PC-3 (cell line): ENCODE data around the gene CLEC16A. TPM values are rescaled to one million over a fixed set of nuclear protein-coding genes. Genes with fewer than 3 reads are reported as not detected.

Source experiments
- ATAC-seq: fragments of 200-7000 bp; cut with Tn5 transposase; 2 replicates; pipeline ENCODE4 v1.9.1; 2020; ENCODE audit warnings: mild to moderate bottlenecking, moderate library complexity
- BruUV-seq: library from RNA; stranded (reverse); fragments of 400-500 nt; replicated peaks from 2 replicates; lab custom pipeline; 2021; lab: Mats Ljungman, UMichigan
- CTCF ChIA-PET: fragments of 300-600 bp; sonication (Branson Sonifier 250); formaldehyde crosslinking; loops from one replicate; lab custom pipeline; 2022; ENCODE audit warnings: antibody characterized with exemption; lab: Charles Lee
- POLR2A ChIA-PET: fragments of 300-600 bp; sonication (Branson Sonifier 250); formaldehyde crosslinking; loops from one replicate; lab custom pipeline; 2022; ENCODE audit warnings: antibody characterized with exemption; ENCODE audit not compliant: unreplicated experiment; lab: Charles Lee
- DNase-seq: peaks from one replicate; pipeline ENCODE4 v3.0.0-alpha.2; 2015
- H2AFZ ChIP-seq: fragments of 300-600 bp; sonication (generic); 2 replicates; pipeline ENCODE4 v1.6.0; 2016; ENCODE audit warnings: antibody characterized with exemption, low read length
- H3F3A ChIP-seq: fragments of 300-600 bp; sonication (generic); one replicate; pipeline ENCODE4 v1.6.0; 2017; ENCODE audit warnings: antibody characterized with exemption, low read length, control low read depth, mild to moderate bottlenecking; ENCODE audit not compliant: unreplicated experiment
- H3K27ac ChIP-seq: fragments of 300-600 bp; sonication (generic); 2 replicates; pipeline ENCODE4 v1.5.1; 2016; ENCODE audit warnings: mild to moderate bottlenecking, low read length
- H3K27me3 ChIP-seq: fragments of 300-600 bp; sonication (generic); 2 replicates; pipeline ENCODE4 v1.6.1; 2016; ENCODE audit warnings: low read length, mixed read lengths
- H3K36me3 ChIP-seq: fragments of 300-600 bp; sonication (generic); 2 replicates; pipeline ENCODE4 v1.6.1; 2016; ENCODE audit warnings: low read depth, mixed run types, low read length, mixed read lengths
- H3K4me1 ChIP-seq: fragments of 300-600 bp; sonication (generic); 2 replicates; pipeline ENCODE4 v1.5.1; 2016; ENCODE audit warnings: low read length; ENCODE audit not compliant: insufficient read depth
- H3K4me2 ChIP-seq: fragments of 300-600 bp; sonication (generic); 2 replicates; pipeline ENCODE4 v1.6.0; 2016; ENCODE audit warnings: low read length
- H3K4me3 ChIP-seq: fragments of 300-600 bp; sonication (generic); 2 replicates; pipeline ENCODE4 v1.5.1; 2016; ENCODE audit warnings: mild to moderate bottlenecking, low read length, mixed read lengths
- H3K79me2 ChIP-seq: fragments of 300-600 bp; sonication (generic); 2 replicates; pipeline ENCODE4 v1.6.1; 2017; ENCODE audit warnings: low read length, mixed read lengths
- H3K9ac ChIP-seq: fragments of 300-600 bp; sonication (generic); 2 replicates; pipeline ENCODE4 v1.6.0; 2016; ENCODE audit warnings: mild to moderate bottlenecking, low read length
- H3K9me2 ChIP-seq: fragments of 300-600 bp; sonication (generic); replicated peaks from 2 replicates; pipeline ENCODE4 v1.6.1; 2016; ENCODE audit warnings: mixed run types, low read length, mixed read lengths
- H3K9me3 ChIP-seq: fragments of 300-600 bp; sonication (generic); 2 replicates; pipeline ENCODE4 v1.6.1; 2016; ENCODE audit warnings: low read length, mixed read lengths
- H4K20me1 ChIP-seq: fragments of 300-600 bp; sonication (generic); 2 replicates; pipeline ENCODE4 v1.6.1; 2016; ENCODE audit warnings: low read length, mixed read lengths
- EZH2 ChIP-seq: fragments of 300-600 bp; sonication (generic); IDR thresholded peaks from one replicate; pipeline ENCODE4 v1.6.1; 2017; ENCODE audit warnings: antibody characterized with exemption, mild to moderate bottlenecking, low read length; ENCODE audit not compliant: unreplicated experiment
- EZH2phosphoT487 ChIP-seq: fragments of 300-600 bp; sonication (generic); IDR thresholded peaks from 2 replicates; pipeline ENCODE4 v1.6.1; 2018; ENCODE audit warnings: mild to moderate bottlenecking, antibody characterized with exemption, low read length, borderline replicate concordance
- intact Hi-C: fragments of 100-400 bp; cut with micrococcal nuclease; formaldehyde crosslinking; loops from 2 replicates; pipeline ENCODE4 v1.9.0; 2023
- total RNA-seq: library from RNA; depleted of rRNA; stranded (reverse); fragments of >200 nt; gene quantifications from 2 replicates; pipeline ENCODE4 v1.2.3, GENCODE V29; 2014
- TF ChIP-seq, protein P1 (sequence below): fragments of 300-600 bp; sonication (generic); conservative IDR thresholded peaks from 2 replicates; pipeline ENCODE4 v1.5.1; 2017; ENCODE audit warnings: antibody characterized with exemption, low read depth, mild to moderate bottlenecking, low read length

CLEC16A gene
- total RNA-seq, 1 experiment from 2014 or later, result 9.5 TPM

DNA sequence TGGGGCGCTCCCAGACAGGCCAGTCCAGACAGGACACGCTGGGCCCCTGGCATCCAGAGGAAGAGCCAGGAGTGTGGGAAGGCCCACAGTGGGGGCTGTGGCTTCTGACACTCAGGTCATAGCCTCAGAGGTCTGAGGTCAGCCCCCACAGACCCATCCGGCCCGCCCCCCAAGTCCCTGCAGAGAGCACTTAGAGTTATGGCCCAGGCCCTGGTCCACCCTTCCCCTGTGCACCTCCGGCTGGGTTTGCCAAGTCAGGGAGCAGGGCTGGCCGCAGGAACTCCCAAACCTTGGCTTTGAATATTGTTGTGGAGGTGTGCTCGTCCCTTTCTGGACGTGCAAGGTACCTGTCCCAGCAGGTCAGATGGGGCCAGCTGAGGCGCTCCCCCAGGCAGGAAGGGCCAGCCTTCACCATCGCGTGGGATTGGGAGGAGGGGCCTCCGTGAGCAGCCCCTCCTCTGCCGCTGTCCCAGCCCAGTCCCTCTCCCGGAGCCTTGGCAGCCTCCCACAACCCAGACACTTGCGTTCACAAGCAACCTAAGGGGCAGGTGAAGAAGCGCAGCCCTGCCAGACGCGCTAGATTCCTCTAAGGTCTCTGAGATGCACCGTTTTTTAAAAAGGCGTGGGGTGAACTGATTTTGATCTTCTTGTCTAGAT is 237.0 kb downstream of the CLEC16A start:
- DNase-seq, result no peak
- H3K27me3 ChIP-seq, result no peaks in the 10 kb centered on the region
- H3K4me3 ChIP-seq, result no peak overlapping the region
- H3K9ac ChIP-seq, result no peak overlapping the region
- no peaks in the 10 kb centered on the region for H4K20me1 ChIP-seq
- H3K79me2 ChIP-seq, result no peaks in the 10 kb centered on the region
- H3K9me2 ChIP-seq, result no peaks in the 10 kb centered on the region
- no peak overlapping the region for H3K27ac ChIP-seq
- no peak for ATAC-seq
- no TSS peak for BruUV-seq
- intact Hi-C loops, result no loop called here
- H2AFZ ChIP-seq, result no peak overlapping the region
- no peaks in the 10 kb centered on the region for H3K36me3 ChIP-seq
- POLR2A ChIA-PET, result no interaction called here
- no peak overlapping the region for H3K4me2 ChIP-seq
- no peaks in the 10 kb centered on the region for H3F3A ChIP-seq
- H3K9me3 ChIP-seq, result no peaks in the 10 kb centered on the region
- CTCF ChIA-PET, result no interaction called here
- TF ChIP-seq, protein P1, sequence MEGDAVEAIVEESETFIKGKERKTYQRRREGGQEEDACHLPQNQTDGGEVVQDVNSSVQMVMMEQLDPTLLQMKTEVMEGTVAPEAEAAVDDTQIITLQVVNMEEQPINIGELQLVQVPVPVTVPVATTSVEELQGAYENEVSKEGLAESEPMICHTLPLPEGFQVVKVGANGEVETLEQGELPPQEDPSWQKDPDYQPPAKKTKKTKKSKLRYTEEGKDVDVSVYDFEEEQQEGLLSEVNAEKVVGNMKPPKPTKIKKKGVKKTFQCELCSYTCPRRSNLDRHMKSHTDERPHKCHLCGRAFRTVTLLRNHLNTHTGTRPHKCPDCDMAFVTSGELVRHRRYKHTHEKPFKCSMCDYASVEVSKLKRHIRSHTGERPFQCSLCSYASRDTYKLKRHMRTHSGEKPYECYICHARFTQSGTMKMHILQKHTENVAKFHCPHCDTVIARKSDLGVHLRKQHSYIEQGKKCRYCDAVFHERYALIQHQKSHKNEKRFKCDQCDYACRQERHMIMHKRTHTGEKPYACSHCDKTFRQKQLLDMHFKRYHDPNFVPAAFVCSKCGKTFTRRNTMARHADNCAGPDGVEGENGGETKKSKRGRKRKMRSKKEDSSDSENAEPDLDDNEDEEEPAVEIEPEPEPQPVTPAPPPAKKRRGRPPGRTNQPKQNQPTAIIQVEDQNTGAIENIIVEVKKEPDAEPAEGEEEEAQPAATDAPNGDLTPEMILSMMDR, result no peak
- no peaks in the 10 kb centered on the region for H3K4me1 ChIP-seq

DNA sequence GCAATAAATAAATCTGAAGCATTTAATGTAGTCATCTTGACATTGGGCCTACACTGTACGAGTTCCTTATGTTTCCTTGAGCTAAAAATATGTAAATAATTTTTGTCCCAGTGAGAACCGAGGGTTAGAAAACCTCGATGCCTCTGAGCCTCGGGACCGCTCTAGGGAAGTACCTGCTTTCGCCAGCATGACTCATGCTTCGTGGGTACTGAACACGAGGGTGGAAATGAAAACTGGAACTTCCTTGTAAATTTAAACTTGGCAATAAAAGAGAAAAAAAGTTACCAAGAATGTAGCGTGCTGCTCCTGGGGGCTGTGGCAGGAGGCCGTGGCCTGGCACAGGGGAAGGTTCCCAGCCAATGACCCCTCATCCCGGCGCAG is 237.5 kb downstream of the CLEC16A start:
- ChIA-PET POLR2A (no interaction called here), CTCF (no interaction called here)
- TF ChIP-seq EZH2phosphoT487 (no peak), EZH2 (no peak)
- TF ChIP-seq, protein P1, result no peak
- Histone ChIP-seq H3K9me2 (no peaks in the 10 kb centered on the region), H3K4me1 (no peaks in the 10 kb centered on the region), H3K27ac (no peak overlapping the region), H3K79me2 (no peaks in the 10 kb centered on the region), H3K36me3 (no peaks in the 10 kb centered on the region), H2AFZ (no peak overlapping the region), H3K4me2 (no peak overlapping the region), H3K4me3 (no peak overlapping the region), H3F3A (no peaks in the 10 kb centered on the region), H3K9ac (no peak overlapping the region), H3K9me3 (no peaks in the 10 kb centered on the region), H4K20me1 (no peaks in the 10 kb centered on the region), H3K27me3 (no peaks in the 10 kb centered on the region)
- intact Hi-C loops, result no loop called here
- DNase-seq (no peak), ATAC-seq (no peak)
- no TSS peak for BruUV-seq

DNA sequence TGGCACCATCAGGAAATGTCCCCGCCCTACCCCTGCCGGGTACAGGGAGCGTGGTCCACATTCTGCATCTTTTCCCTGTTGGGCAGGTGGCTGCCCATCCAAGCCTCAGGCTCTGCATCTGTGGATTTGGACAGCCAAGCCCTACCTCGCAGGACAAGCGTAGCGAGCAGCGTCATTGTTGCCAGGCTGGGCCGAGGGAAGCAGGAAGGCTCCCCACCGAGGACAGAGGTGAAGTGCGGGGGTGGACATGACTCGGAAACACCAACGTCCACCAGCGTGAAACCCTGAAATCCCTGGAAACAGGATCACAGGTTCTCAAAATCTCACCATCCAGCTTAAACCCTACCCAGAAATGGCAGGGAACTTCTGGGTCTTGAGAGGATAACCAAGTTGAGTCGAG is 238.0 kb downstream of the CLEC16A start:
- CTCF ChIA-PET, result no interaction called here
- H3K27ac ChIP-seq, result no peak overlapping the region
- intact Hi-C loops, result no loop called here
- no peak overlapping the region for H3K9ac ChIP-seq
- no peak overlapping the region for H3K4me2 ChIP-seq
- DNase-seq, result no peak
- no peaks in the 10 kb centered on the region for H3K4me1 ChIP-seq
- no peaks in the 10 kb centered on the region for H3K36me3 ChIP-seq
- no peak overlapping the region for H2AFZ ChIP-seq
- ATAC-seq, result no peak
- no peaks in the 10 kb centered on the region for H3K9me2 ChIP-seq
- no peak for TF ChIP-seq EZH2phosphoT487
- no peak for TF ChIP-seq EZH2
- TF ChIP-seq, protein P1, result no peak
- no peak overlapping the region for H3K4me3 ChIP-seq
- H3K79me2 ChIP-seq, result no peaks in the 10 kb centered on the region
- H4K20me1 ChIP-seq, result no peaks in the 10 kb centered on the region
- BruUV-seq, result no TSS peak
- no peaks in the 10 kb centered on the region for H3F3A ChIP-seq
- no peaks in the 10 kb centered on the region for H3K27me3 ChIP-seq
- no peaks in the 10 kb centered on the region for H3K9me3 ChIP-seq
- POLR2A ChIA-PET, result no interaction called here
